ENCODE data around the gene LRRC71. TPM values are rescaled to one million over a fixed set of nuclear protein-coding genes. Genes with fewer than 3 reads are reported as not detected.

Gene LRRC71
- total RNA-seq, 1 experiment from 2014 or later, result not detected

DNA sequence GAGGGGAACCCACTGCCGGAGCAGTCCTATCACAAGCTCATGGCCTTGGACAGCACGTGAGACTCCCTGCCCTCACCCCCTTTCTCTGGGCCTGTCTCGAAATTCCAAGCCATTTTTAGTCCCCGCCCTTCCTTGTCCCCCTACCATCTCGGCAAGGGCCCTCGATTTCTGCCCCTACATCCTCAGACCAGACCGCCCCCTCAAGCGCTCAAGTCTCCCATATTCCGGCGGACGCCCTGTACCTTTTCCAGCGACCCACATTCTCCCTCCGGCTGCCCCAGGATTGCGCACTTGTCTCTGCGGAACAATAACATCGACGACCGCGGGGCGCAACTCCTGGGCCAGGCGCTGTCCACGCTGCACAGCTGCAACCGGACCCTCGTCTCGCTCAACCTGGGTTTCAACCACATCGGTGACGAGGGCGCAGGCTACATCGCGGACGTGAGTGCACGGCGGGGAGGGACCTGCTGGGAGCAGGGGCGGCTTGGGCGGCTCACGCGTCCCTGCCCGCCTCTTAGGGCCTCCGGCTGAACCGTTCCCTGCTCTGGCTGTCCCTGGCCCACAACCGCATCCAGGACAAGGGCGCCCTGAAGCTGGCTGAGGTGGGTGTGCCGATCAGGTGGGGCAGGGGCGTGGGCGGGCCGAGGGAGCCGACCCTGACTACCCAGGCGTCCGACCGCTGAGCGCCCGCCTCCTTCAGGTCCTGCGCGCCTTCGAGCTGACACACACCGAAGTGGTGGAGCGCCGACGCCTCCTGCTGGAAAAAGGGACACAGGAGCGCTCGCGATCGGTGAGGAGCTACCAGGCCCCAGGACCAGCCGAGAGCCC is 7.0 kb downstream of the LRRC71 start:
- DNase-seq (ENCODE audit: low spot score), result peak; percentile 77

DNA sequence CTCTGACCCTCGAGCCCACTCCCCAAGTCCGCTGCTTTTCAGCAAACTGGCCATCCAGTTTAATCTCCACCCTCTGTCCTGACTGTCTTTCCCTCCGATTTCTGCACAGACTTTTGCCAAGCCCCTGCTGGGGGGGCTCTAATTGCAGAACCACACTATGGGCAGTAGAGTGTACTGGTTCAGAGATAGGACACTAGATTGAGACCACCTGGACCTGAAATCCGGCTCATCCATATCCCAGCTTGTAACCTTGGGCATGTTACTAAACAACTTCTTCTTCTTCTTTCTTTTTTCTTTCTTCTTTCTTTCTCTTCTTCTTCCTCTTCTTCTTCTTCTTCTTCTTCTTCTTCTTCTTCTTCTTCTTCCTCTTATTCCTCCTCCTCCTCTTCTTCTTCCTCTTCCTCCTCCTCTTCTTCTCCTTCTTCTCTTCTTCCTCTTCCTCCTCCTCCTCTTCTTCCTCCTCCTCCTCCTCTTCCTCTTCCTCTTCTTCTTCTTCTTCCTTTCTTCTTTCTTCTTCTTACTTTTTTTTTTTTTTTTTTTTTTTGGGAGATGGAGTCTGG is 7.7 kb downstream of the LRRC71 start:
- no peak for DNase-seq (ENCODE audit: low spot score)

DNA sequence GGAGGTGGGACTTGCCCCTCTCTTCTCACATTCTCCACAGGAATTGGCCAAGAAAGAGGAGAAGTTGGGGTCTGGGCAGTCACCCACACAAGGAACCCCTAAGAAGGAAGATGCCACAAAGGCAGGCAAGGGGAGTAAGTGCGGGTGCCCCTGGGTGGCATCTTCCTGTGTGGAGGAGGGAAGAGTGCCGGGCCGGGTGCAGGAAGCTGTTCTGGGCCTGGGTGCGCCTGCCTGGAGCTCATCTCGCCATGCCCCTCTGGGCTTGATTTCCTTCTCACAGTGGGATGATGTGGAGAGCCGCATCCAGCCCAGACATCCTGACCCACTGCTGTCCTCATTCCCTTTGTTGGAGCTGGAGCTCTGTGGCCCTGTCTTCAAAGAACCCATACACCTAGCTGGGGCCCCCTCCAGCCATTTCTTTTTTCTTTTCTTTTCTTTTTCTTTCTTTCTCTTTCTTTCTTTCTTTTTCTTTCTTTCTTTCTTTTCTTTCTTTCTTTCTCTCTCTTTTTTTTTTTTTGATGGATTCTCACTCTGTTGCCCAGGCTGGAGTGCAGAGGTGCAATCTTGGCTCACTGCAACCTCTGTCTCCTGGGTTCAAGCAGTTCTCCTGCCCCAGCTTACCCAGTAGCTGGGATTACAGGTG is 9.3 kb downstream of the LRRC71 start:
- DNase-seq (ENCODE audit: low spot score), result no peak

DNA sequence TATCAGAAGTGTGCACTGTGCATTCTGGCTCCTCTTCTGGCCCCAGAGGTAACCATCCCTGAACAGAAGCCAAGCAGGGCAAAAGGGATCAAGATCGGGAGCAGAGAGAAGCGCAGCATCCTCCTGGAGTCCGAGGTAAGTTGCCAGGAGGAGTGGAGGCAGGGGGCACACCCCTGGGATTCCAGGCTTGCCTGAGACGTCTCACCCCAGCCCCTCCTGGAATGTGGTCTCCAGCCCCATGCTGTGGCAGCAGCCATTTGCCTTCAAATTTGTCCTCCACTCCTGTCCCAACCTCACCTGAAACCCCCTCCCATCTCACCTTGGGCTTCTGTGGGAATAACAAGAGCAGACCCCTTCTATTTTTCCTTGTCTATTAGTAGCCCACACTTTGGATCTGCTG is 10.1 kb downstream of the LRRC71 start:
- DNase-seq (ENCODE audit: low spot score), result no peak

DNA sequence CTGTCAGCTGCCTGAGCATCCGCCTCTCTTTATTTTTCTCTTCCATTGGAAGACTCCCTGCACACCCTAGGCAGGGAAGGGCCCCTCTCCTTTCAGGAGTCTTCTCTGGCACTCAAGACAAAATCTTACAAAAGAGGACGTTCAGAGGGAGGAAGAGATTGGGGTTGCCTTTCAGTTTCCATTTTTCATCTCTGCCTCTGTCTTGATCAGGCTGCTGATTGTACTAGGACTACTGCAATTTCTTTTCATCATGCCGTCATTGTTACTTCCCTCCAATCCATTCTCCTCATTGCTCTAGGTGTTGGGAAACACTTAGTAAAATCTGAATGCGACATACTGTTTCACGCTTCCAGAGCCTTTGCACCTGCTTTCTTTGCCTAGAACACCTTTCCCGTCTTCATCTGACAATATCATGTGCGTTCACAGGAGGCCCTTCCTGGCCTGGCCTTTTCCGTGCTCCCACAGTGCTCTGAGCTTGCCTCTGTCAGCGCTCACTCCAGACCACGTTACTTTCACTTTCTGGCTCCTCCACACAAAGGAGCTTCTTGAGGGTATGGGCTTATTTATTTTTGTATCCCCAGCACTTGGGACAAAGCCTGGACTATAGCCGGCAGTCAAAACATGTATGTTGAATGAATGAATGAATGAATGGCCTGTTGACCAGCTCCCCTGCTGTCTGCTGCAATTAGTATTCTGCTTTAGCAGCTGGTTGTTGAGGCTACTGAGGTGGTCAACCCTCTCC is 10.9 kb downstream of the LRRC71 start:
- no peak for DNase-seq (ENCODE audit: low spot score)

DNA sequence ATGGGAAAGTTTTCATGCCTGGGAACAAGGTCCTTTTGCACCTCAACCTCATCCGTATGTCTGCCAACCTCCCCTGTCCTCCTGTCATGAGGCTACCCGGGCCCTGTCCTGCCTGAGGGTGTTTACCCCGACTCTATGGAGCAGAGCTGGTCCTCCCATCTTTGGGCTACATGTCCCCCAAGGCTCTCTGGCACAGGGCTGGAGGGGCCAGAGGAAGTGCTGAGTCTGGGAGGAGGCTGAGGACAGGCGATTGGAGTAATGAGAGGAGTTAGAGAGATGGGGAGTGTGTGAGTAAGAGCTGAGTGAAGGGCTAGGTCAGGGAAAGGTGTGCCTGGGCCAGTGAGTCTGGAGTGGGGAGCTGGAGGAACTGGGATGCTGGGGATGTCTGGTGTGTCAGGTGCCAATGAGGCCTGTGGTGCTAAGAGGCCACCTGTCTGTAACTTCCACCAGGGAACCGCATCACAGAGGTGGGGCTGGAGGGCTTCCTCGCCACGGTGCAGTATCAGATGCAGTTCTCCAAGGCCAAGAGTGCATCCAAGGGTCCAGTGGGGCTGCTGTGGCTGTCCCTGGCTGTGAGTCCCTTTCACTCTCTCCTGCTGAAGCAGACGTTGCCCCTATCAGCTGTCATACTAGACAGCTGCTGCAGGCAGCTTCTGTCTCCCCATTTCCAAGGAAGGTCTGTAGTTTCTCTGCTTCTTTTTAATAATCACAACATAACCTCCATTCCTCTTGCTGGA is 11.7 kb downstream of the LRRC71 start:
- DNase-seq (ENCODE audit: low spot score), result no peak

DNA sequence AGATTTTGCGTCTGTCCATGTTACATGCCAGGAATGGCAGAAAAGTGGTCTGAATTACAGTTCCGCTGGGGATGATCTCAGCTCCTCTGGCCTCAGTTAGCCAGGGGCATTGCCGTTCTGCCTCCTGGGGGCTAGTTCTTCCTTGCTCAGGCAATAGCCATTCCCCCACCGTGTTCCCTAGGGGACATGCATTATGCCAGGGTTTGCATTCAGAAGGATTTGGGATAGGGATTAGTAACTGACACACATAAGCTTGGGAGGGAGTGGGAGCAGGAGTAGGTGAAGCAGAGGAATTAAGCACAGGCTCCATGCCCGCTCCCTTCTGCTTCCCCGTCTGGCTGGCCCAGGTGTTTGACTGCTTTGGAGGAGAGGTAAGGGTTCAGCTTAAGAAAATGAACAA is 12.7 kb downstream of the LRRC71 start:
- no peak for DNase-seq (ENCODE audit: low spot score)

DNA sequence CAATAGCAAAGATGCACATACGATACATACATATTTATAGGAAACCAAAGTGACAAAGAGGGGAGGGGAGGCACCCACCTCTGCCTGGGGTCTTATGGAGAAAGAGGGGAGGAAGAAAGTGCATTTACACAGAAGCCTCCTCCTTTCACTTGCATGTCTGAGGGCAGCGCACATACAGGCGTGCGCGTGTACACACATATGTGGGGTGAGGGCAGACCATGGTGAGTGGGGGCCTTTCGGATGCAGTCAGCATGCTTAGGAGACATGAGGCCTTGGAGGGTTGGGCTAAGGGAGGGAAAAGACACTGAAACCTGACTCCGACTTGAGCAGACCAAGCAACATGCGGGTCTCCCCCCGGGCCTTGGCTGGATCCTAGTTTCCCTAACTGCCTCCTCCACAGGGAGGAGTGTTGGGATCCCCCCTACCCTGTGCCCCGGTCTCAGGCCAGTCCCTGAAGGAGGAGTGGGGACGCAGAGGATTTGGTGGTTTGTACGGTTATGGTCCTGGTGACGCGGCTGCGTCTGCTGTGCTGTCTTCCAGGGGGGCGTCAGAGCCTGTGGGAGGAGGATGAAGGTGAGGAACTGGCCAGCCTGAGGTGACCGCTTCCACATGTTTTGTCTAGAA is 15.2 kb downstream of the LRRC71 start:
- DNase-seq (ENCODE audit: low spot score), result no peak

DNA sequence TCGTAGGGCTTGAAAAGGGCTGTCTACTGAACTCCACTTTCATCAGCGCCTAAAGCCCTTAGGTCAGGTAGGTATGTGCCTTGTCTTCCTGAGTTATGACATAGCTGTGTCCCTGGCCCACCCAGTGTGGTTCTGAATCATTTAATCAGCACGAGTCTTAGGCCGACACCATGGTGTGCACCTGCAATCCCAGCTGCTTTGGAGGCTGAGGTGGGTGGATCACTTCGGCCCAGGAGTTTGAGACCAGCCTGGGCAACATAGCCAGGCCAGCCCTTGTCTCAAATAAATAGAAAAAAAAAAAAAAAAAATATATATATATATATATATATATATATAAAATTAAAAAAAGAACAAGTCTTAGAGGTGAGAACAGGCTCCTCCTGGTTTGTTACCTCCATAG is 15.8 kb downstream of the LRRC71 start:
- no peak for DNase-seq (ENCODE audit: low spot score)

DNA sequence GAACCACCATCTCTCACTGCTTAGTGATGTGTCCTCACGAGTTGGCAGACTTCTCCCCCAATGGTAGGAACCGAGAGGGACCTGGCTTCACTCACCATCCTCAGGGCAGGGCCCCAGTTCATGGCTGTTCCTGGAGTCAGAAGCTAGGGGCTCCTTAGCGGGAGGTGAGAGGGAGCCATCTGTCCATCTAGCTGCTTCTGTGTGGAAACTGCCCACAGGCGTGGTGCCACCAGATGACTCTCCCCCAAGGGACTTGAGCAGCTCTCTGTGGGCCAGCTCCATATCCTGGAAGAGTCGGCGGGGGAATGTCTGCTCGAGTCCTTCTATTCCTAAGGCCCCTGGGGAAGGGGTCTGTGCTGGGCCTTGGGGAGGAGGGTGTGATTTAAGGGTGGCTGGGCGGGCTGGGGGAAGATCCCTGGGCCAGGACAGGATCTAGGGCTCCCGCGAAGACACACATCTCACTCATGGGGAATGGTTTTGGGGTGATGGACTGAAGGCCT is 16.3 kb downstream of the LRRC71 start:
- no peak for DNase-seq (ENCODE audit: low spot score)

DNA sequence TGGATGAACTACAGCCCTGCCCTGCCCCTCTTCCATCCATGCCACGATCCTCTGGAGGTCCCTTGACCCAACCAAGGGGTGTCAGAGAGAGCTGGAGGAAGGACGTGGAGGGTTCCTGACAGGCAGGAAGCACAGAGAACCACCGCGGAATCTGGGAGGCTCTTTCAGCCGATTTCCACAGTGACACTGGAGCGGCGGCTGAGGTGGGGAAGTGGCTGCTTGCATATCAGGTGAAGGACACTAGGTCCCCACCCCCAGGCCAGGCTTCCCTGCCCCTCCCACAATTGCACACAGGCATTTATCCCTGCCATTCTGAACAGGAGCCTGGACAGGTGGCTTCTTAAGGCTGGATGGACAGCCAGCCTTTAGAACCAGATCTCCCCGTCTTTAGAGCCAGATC is 17.5 kb downstream of the LRRC71 start:
- DNase-seq (ENCODE audit: low spot score), result no peak

DNA sequence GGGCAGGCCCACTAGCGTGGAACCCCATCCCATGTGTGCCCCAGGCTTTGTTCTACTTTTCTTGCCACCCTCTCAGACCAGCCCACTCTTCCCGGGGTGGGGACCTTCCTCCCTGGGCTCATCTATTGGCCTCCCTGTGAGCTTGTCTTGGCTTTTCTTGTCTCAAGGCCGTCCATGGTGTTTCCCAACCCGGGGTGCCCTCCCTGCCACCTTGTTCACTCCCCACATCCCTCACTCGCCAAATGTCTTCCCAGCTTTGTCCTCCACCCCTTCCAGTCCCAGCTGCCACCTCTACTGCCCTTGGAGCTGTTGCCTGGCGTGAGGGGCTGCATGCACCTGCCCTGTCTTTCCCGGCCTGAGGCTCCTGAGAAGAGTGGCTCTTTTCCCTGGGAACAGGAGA is 18.4 kb downstream of the LRRC71 start:
- DNase-seq (ENCODE audit: low spot score), result no peak

DNA sequence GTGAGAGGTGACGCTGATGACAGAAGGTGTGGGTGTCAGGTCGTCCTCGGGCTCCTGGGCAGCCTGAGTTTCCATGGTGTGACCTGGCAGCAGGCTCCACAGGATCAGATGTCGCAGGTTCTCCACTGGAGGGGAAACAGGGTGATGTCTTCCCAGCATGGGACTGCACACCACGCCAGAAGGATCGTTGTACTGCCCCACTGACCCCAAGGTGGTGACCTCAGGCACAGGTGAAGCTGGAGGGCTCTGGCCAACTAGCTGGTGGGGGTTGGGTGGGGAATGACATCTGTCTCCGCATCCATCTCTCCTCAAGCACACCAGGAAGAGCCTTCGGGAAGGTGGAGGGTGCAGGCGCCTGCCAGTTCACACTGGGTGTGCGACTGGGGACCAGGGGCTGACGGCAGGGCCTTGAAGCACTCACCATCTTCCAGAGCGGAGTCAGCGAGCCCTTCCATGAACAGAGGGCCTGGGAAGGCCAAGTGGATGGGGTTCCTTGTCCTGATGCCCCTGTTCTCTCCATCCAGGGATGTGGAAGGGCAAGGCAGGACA is 19.4 kb downstream of the LRRC71 start:
- DNase-seq (ENCODE audit: low spot score), result no peak

DNA sequence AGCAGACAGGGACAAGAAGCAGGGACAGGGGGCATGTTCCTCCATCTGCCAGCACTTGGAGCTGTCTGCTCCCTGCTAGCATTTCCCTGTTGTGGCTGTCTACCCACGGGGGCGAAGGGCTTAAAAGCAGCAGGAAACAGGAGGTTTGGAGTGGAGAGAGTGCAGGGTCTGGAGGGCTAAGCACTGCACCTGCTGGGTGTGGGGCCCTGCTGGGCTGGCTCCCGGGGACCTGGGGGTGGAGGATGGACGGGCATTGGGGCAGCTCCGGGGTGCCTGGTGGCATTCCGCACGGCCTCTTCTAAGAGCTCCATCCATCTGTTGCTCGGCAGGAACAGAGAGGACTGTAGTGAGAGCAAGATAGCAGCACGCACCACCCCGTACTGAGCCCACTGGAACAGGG is 21.2 kb downstream of the LRRC71 start:
- no peak for DNase-seq (ENCODE audit: low spot score)

DNA sequence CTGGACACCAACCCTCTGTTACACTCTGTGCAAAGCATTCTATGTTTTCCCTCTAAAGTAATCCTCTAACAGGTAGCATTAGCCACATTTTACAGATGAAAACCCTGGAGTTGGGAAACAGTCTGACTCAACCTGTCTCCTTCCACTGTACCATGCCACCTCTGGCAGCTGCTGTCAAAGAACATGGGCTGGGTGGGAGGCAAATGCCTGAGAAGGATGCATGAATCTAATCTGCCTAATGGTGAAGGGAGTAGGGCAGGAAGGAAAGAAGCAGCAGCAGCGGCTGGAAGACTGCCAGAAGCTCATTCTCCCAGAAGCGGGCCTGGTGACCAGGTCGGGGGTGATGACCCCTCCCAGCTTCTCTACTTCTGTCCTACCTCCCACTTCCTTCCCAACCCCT is 21.7 kb downstream of the LRRC71 start:
- DNase-seq (ENCODE audit: low spot score), result no peak

DNA sequence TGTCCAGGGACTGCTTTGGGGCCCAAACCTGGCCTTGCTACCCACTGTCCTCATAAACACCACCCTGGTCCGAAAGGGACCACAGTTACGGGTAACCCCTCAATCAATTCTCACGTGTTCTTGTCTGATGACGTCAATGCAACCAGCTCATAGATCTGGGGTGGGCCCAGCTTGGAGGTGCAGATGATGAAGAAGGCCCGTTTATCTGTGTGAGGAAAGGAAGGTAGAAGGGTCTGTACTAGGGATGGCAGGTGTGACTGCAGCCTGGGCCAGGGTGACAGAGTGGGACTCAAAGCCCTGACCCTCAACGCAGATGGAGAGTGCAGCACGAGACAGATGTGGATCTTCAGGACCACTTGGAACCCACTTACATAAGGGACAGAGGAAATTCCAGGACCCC is 22.1 kb downstream of the LRRC71 start:
- no peak for DNase-seq (ENCODE audit: low spot score)

DNA sequence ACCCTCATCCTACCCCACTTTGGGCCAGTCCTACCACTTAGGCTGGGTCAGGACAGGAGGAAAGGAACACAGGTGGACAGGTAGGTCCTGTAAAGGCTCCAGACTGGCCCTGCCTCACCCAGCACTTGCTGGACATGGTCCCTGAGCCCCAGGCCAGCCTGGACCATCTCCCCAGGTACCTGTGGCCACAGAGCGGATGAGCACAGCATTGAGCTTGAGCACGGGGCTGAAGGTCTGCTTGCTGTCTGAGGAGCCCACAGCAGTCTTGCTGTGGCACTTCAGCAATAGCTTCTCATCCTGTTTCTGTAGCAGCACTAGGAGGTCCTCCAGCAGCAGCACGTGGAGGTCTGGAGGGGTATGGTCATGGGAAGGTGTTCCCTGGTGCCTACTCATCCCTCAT is 23.3 kb downstream of the LRRC71 start:
- DNase-seq (ENCODE audit: low spot score), result no peak

DNA sequence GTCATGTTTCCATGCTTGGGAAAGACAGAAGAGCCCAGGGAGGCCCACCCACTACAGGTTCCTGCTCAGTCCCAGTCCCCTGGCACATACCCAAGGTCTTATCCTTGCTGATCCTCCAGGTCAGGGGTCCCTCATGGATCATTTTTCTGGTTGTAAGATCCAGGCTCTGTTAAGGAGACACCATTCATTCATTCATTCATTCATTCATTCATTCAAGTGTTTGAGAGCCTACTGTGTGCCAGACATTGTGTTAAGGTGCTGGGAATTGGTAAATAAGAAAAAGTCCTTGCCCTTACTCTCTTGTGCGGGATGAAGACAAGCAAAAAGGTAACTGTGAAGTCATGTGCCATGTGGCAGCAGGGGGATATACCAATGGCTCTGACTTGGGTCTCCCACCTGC is 23.8 kb downstream of the LRRC71 start:
- no peak for DNase-seq (ENCODE audit: low spot score)

DNA sequence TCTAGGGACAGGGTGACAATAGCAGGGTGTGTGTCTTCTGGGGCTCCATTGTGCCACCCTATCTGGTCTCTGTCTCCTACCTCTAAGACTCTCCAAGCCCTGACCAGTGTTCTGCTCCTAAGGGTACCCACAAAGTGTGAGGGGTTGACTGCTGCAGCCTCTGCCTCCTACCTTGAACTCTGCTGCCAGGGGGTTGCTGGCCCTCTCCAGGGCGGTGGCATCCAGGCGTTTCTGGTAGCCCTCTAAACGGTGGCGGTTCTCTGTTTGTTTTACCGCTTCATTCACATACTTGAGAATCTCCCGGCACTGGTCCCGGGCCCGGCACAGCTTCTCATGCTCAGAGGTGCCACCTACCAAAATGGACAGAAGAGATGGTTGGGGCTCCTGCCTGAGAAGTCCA is 24.4 kb downstream of the LRRC71 start:
- no peak for DNase-seq (ENCODE audit: low spot score)

DNA sequence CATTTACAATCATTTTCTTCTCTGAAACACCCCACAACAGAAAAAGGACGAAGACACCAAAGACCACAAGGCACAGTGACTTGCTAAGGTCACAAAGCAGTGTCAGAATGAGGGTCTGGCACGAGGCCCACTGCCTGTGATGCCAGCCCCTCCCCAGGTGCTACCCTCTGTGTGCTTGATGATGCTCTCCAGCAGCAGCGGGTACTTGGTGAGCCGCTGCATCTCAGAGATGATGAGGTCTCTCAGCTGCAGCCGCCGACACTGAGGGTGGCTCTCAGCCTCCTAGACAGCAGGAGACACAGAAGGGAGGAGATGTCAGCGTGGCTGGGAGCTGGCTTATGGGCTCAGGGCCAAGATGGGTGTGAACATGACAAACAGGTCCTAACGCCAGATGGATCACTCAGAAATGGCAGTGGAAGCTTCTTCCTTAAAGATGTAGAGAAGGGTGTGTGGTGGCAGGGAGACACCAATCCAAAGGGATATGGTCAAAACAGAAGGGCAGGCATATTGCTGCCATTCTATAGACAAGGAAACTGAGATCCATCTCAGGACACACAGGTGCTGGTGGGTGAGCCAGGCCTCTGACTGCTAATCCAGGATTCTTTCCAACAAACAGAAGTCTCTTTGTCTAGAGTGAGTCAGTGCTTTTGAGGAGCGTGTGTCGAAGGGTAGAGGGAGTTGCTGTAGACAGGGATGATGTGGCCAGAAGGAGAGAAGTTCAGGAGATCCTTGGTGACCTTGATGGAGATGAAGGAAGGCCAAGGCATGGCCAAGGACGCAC is 25.6 kb downstream of the LRRC71 start:
- DNase-seq (ENCODE audit: low spot score), result no peak

Data from H4 (cell line).